Sigmoid colon (tissue), 4 donors: Measurements from ENCODE around the gene AUTS2.

Source experiments
- CTCF ChIP-seq, 4 experiments: fragments of 450-650 bp in 3 of 4; fragments of 200-600 bp in 1 of 4; IDR thresholded peaks; one replicate each; pipeline ENCODE4 v1.5.1; 2016 to 2019; ENCODE audit warnings: antibody characterized with exemption in 4 of 4, mild to moderate bottlenecking in 3 of 4, moderate library complexity in 2 of 4
- POLR2AphosphoS5 ChIP-seq, 4 donors: sonication (generic); formaldehyde crosslinking; IDR thresholded peaks; one replicate each; pipeline ENCODE4 v1.6.1; 2017; ENCODE audit warnings: antibody characterized with exemption in 4 of 4

- no peak for TF ChIP-seq CTCF (IDR thresholded peaks at IDR 0.05)
- TF ChIP-seq POLR2AphosphoS5 (IDR thresholded peaks at IDR 0.05), result no peak
Measured at GRCh38 chr7:70390251-70390650, 792.0 kb downstream of the AUTS2 start.
